Measurements from ENCODE around the gene CNIH2. TPM values are rescaled to one million over a fixed set of nuclear protein-coding genes. Genes with fewer than 3 reads are reported as not detected.

Gene CNIH2
- total and polyA plus RNA-seq, 8 donors: 0.50 to 1.5 (median 0.80) TPM; not detected in 5

GRCh38 chr11:66328302-66329144 is 50.5 kb downstream of the CNIH2 start:
- TF ChIP-seq POLR2AphosphoS5 (IDR thresholded peaks at IDR 0.05): peak in 2 of 3 donors; percentile 67 to 78
- peak in 6 of 7 experiments; percentile 41 to 97 (median 96) for TF ChIP-seq CTCF (IDR thresholded peaks at IDR 0.05)
- TF ChIP-seq EP300 (IDR thresholded peaks at IDR 0.05): no peak
- 8 to 13% (median 11%) methylated on average over 18 to 19 of the region's 19 CpGs for WGBS, 5 donors
- H3K4me3 ChIP-seq: peak overlapping the region in 2 of 4 donors; percentile 2 to 13
- H3K4me1 ChIP-seq: peaks cover 26 to 36% (median 31%) of the 10 kb centered on the region in 4 donors
- no peaks in the 10 kb centered on the region for H3K9me3 ChIP-seq
- intact Hi-C loops (cut with DNase I; ENCODE audit: low total_unique reads): no loop called here
- peak; percentile 80 to 93 for DNase-seq
- no peaks in the 10 kb centered on the region for H3K27me3 ChIP-seq
- H3K27ac ChIP-seq: peak overlapping the region in 3 of 5 donors; percentile 23 to 73 (median 46)
- H3K36me3 ChIP-seq: peaks cover 3 to 22% (median 22%) of the 10 kb centered on the region in 4 donors

- H3K27ac ChIP-seq: peak overlapping the region in 2 of 5 donors; percentile 23 to 24
- 84 to 96% (median 89%) methylated on average over 3 of the region's 3 CpGs for WGBS, 5 donors
- H3K27me3 ChIP-seq: no peaks in the 10 kb centered on the region
- no peak for TF ChIP-seq POLR2AphosphoS5 (IDR thresholded peaks at IDR 0.05)
- H3K36me3 ChIP-seq: peaks cover 3 to 29% (median 27%) of the 10 kb centered on the region in 4 donors
- no peaks in the 10 kb centered on the region for H3K9me3 ChIP-seq
- no peak overlapping the region for H3K4me3 ChIP-seq
- DNase-seq: no peak
- H3K4me1 ChIP-seq: peaks cover 26 to 42% (median 32%) of the 10 kb centered on the region in 4 donors
- intact Hi-C loops (cut with DNase I; ENCODE audit: low total_unique reads): no loop called here
Observed at GRCh38 chr11:66329165-66329673, 51.2 kb downstream of the CNIH2 start.

GRCh38 chr11:66330931-66331330 is 53.0 kb downstream of the CNIH2 start:
- peak in 1 of 2 donors; percentile 16 for DNase-seq
- H3K4me3 ChIP-seq: no peak overlapping the region
- TF ChIP-seq EP300 (IDR thresholded peaks at IDR 0.05) (no peak), POLR2AphosphoS5 (IDR thresholded peaks at IDR 0.05) (no peak), POLR2A (IDR thresholded peaks at IDR 0.05) (no peak), CTCF (IDR thresholded peaks at IDR 0.05) (no peak)
- WGBS, 5 donors: 56 to 69% (median 58%) methylated on average over 9 to 10 of the region's 10 CpGs
- intact Hi-C loops (cut with DNase I; ENCODE audit: low total_unique reads): no loop called here
- peaks cover 3 to 35% (median 29%) of the 10 kb centered on the region in 4 donors for H3K36me3 ChIP-seq
- H3K4me1 ChIP-seq: peaks cover 36 to 55% (median 48%) of the 10 kb centered on the region in 4 donors
- H3K9me3 ChIP-seq: no peaks in the 10 kb centered on the region
- H3K27ac ChIP-seq: no peak overlapping the region
- no peaks in the 10 kb centered on the region for H3K27me3 ChIP-seq

- TF ChIP-seq POLR2AphosphoS5 (IDR thresholded peaks at IDR 0.05) (no peak), EP300 (IDR thresholded peaks at IDR 0.05) (no peak), CTCF (IDR thresholded peaks at IDR 0.05) (no peak), POLR2A (IDR thresholded peaks at IDR 0.05) (no peak)
- Histone ChIP-seq H3K4me3 (no peak overlapping the region), H3K36me3 (peaks cover 3 to 35% (median 29%) of the 10 kb centered on the region in 4 donors), H3K27ac (no peak overlapping the region), H3K4me1 (peaks cover 36 to 55% (median 48%) of the 10 kb centered on the region in 4 donors), H3K27me3 (no peaks in the 10 kb centered on the region), H3K9me3 (no peaks in the 10 kb centered on the region)
- intact Hi-C loops (cut with DNase I; ENCODE audit: low total_unique reads): no loop called here
- WGBS, 5 donors: 91 to 95% (median 94%) methylated on average over 12 of the region's 12 CpGs
- DNase-seq: no peak
Observed at GRCh38 chr11:66331542-66332370, 53.8 kb downstream of the CNIH2 start.

Data from stomach (tissue), 9 donors.